Activated CD4-positive, alpha-beta T cell treated with anti-CD3 and anti-CD28 coated beads, Interleukin-2, amount 10 ng/mL, durations not matched to agents 7 days and 5 days (primary cell): ENCODE data around the gene TPRX2. TPM values are rescaled to one million over a fixed set of nuclear protein-coding genes. Genes with fewer than 3 reads are reported as not detected.
"Not testable (repeated sequence)": the region's sequence is repeated elsewhere in the genome, so short reads cannot be mapped to it uniquely, and the experiment has no call there.

Experiments used
- CTCF ChIA-PET: fragments of 350-600 bp; sonication (Branson Sonifier 250); formaldehyde crosslinking; loops from one replicate; lab custom pipeline; 2021; ENCODE audit warnings: antibody characterized with exemption; lab: Charles Lee
- POLR2A ChIA-PET: fragments of 350-600 bp; sonication (Branson Sonifier 250); formaldehyde crosslinking; loops from one replicate; lab custom pipeline; 2021; ENCODE audit warnings: antibody characterized with exemption; lab: Charles Lee
- DNase-seq: peaks from one replicate; pipeline ENCODE4 v3.0.0-alpha.2; 2020
- H3K27ac Mint-ChIP-seq: one replicate; pipeline ENCODE4 v1.8.0; 2021; ENCODE audit warnings: mild to moderate bottlenecking, moderate library complexity, mixed read lengths
- H3K27me3 Mint-ChIP-seq: one replicate; pipeline ENCODE4 v1.8.0; 2021; ENCODE audit warnings: mixed read lengths
- H3K36me3 Mint-ChIP-seq: one replicate; pipeline ENCODE4 v1.8.0; 2021; ENCODE audit warnings: low read depth, mixed read lengths
- H3K4me1 Mint-ChIP-seq: one replicate; pipeline ENCODE4 v1.8.0; 2021; ENCODE audit warnings: mixed read lengths
- H3K4me3 Mint-ChIP-seq: one replicate; pipeline ENCODE4 v1.8.0; 2021; ENCODE audit warnings: mild to moderate bottlenecking, moderate library complexity, mixed read lengths
- H3K9me3 Mint-ChIP-seq: one replicate; pipeline ENCODE4 v1.8.0; 2021; ENCODE audit warnings: mixed read lengths
- total RNA-seq, 2 experiments: library from RNA; stranded (reverse); gene quantifications; one replicate each; pipeline ENCODE4 v1.2.3, GENCODE V29; 2021

The TPRX2 gene
- total RNA-seq, 2 experiments from 2014 or later, result not detected

DNA sequence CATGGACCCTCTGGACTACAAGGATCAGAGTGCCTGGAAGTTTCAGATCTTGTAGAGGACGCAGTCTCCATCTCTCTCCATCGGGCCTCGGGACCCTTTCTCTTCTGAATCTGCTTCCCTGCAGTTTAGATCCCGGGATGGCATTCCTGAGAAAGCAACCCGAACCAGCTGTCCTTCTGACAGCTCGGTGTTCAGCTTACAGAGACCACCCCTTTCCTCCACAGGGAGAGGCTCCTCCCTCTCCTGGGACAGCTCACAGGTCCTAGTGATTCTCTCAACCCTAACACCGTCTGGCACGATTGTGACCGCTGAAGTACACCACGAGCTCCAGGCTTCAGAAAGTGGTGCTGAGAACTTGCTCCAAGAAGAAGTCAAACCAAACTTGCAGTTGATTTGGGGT lies 19.1 kb upstream of the TPRX2 start:
- Mint-ChIP-seq H3K27me3 (no peaks in the 10 kb centered on the region), H3K9me3 (no peaks in the 10 kb centered on the region), H3K27ac (no peak overlapping the region), H3K4me1 (no peaks in the 10 kb centered on the region), H3K36me3 (no peaks in the 10 kb centered on the region), H3K4me3 (no peak overlapping the region)
- no peak for DNase-seq
- ChIA-PET POLR2A (no interaction called here), CTCF (interaction anchor here (0.7 kb wide), 2 partner anchors 21 to 29 kb away, joined by 3 read pairs; no protein-coding TSS in a partner anchor)

DNA sequence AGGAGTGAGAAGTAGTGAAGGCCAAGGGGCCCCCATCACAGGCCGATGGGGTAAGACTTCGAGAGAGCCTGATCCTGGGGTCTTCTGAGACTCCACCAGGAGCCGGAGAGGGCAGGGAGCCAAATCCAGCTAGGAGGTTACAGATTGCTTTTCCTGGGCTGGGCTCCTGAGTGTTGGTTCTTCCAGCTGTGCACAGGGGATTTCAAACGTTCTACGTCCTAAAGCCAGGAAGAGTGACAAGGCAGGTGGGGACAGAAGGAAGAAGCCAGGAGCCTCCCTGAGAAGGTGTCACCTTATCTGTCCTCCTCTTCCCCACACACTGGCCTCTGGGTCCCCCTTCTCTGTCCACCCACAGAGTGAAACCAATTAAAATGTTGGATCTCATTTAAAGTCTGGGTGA lies 16.1 kb upstream of the TPRX2 start:
- no peak for DNase-seq
- ChIA-PET CTCF (no interaction called here), POLR2A (no interaction called here)
- no peaks in the 10 kb centered on the region for H3K36me3 Mint-ChIP-seq
- no peak overlapping the region for H3K4me3 Mint-ChIP-seq
- peaks cover 4% of the 10 kb centered on the region for H3K27me3 Mint-ChIP-seq
- no peak overlapping the region for H3K27ac Mint-ChIP-seq
- H3K4me1 Mint-ChIP-seq, result no peaks in the 10 kb centered on the region
- H3K9me3 Mint-ChIP-seq, result no peaks in the 10 kb centered on the region

DNA sequence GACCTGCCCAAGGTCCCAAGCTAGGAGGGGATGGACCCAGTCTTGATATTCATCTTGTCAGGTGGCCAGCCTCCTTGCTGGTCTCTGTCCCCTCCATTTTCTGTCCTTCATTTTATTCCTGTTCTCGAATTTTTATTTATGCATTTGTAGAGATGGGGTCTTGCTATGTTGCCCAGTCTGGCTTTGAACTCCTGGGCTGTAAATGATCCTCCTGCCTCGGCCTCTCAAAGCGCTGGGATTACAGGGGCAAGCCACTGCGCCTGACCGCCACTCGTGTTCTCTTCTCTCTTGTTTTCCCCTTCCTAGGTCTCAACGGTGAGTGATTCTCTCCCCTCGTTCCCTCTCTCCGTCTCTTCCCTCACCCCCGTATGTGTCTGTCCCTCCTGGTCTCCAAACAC lies 10.6 kb upstream of the TPRX2 start:
- H3K27me3 Mint-ChIP-seq, result peaks cover 33% of the 10 kb centered on the region
- ChIA-PET POLR2A (no interaction called here), CTCF (no interaction called here)
- H3K4me1 Mint-ChIP-seq, result peaks cover 7% of the 10 kb centered on the region
- H3K9me3 Mint-ChIP-seq, result no peaks in the 10 kb centered on the region
- no peak overlapping the region for H3K27ac Mint-ChIP-seq
- DNase-seq, result no peak
- no peaks in the 10 kb centered on the region for H3K36me3 Mint-ChIP-seq
- no peak overlapping the region for H3K4me3 Mint-ChIP-seq

GRCh38 chr19:47848823-47849473 lies 10.1 kb upstream of the TPRX2 start:
- Mint-ChIP-seq H3K36me3 (no peaks in the 10 kb centered on the region), H3K4me3 (no peak overlapping the region), H3K4me1 (peaks cover 8% of the 10 kb centered on the region), H3K27ac (peak overlapping the region; percentile 47), H3K9me3 (no peaks in the 10 kb centered on the region), H3K27me3 (peaks cover 33% of the 10 kb centered on the region)
- ChIA-PET CTCF (no interaction called here), POLR2A (no interaction called here)
- peak; percentile 36 for DNase-seq

DNA sequence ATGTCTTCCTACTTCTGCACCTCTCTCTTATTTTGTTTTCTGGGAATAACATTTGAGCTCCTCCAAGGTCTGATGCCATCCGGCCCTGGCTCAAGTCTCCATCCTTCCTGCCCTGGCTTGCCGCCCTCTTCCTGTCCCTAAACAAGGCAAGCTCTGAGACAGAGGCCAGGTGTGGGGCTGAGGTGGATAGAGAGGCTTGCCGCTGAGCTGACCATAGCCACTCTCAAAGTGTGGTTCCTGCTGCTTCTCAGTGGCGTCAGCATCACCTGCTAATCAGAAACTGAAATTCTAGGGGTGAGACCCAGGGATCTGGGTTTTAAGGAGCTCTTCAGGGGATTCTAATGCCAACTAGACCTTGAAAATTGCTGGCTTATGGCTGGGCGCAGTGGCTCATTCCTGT lies 6.0 kb upstream of the TPRX2 start:
- Mint-ChIP-seq H3K36me3 (no peaks in the 10 kb centered on the region), H3K27me3 (peaks cover 32% of the 10 kb centered on the region), H3K27ac (no peak overlapping the region), H3K4me1 (peaks cover 13% of the 10 kb centered on the region), H3K9me3 (no peaks in the 10 kb centered on the region), H3K4me3 (no peak overlapping the region)
- ChIA-PET CTCF (no interaction called here), POLR2A (no interaction called here)
- no peak for DNase-seq

- no peak overlapping the region for H3K27ac Mint-ChIP-seq
- no peaks in the 10 kb centered on the region for H3K36me3 Mint-ChIP-seq
- no peak for DNase-seq
- CTCF ChIA-PET, result no interaction called here
- peaks cover 10% of the 10 kb centered on the region for H3K4me1 Mint-ChIP-seq
- POLR2A ChIA-PET, result no interaction called here
- peaks cover 20% of the 10 kb centered on the region for H3K27me3 Mint-ChIP-seq
- no peaks in the 10 kb centered on the region for H3K9me3 Mint-ChIP-seq
- H3K4me3 Mint-ChIP-seq, result no peak overlapping the region
Observed at GRCh38 chr19:47854459-47854858, 4.6 kb upstream of the TPRX2 start.

DNA sequence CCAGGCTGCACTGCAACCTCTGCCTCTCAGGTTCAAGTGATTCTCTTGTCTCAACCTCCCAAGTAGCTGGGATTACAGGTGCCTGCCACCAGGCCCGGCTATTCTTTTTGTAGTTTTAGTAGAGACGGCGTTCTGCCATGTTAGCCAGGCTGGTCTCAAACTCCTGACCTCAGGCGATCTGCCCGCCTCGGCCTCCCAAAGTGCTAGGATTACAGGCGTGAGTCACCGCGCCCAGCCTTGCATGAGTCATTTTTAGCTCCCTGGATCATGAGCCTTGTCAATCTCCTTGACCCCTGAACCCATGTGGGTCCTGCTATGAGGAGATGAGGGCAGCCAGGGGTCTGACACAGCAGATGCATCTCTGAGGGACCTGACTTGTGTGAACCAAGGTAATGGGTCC lies 804 bp upstream of the TPRX2 start:
- POLR2A ChIA-PET, H3K4me3 Mint-ChIP-seq, DNase-seq, H3K36me3 Mint-ChIP-seq, H3K9me3 Mint-ChIP-seq, H3K4me1 Mint-ChIP-seq, H3K27ac Mint-ChIP-seq, H3K27me3 Mint-ChIP-seq, CTCF ChIA-PET: not testable (repeated sequence)

GRCh38 chr19:47859838-47860237 lies 803 bp downstream of the TPRX2 start:
- CTCF ChIA-PET, H3K4me1 Mint-ChIP-seq, H3K9me3 Mint-ChIP-seq, H3K4me3 Mint-ChIP-seq, H3K36me3 Mint-ChIP-seq, DNase-seq, POLR2A ChIA-PET, H3K27ac Mint-ChIP-seq: not testable (repeated sequence)
- H3K27me3 Mint-ChIP-seq, result peaks cover 10% of the 10 kb centered on the region

DNA sequence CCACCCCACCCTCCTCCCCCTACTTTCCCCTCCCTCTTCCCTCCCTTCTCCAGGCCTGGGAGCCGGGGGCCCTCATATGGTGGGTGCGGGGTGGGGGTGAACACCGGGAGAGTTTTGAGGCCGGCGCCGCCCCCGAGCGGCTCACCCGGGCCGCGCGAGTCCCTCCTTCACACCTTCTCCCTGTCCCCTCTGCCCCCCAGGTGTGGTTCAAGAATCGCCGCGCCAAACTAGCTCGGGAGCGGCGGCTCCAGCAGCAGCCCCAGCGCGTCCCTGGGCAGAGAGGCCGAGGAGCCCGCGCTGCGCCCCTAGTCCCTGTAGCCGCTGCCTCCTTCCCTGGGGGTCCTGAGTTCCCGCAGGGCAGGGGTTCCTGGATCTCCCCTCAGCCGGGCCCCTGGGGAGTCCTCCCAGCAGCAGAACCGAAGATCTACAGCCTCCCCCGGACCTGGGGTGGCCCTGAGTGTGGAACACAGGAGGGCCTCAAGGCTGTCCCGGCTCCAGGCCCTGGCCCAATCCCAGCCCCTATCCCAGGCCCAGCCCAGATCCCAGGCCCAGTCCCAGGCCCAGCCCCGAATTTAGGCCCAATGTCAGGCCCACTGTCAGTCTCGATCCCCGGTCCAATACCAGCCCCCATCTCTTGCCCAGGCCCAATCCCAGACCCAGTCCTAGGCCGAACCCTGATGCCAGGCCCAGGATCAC lies 1.7 kb downstream of the TPRX2 start:
- Mint-ChIP-seq H3K27me3 (peaks cover 11% of the 10 kb centered on the region), H3K4me1 (no peaks in the 10 kb centered on the region), H3K9me3 (no peaks in the 10 kb centered on the region), H3K4me3 (no peak overlapping the region), H3K36me3 (no peaks in the 10 kb centered on the region), H3K27ac (no peak overlapping the region)
- no peak for DNase-seq
- ChIA-PET CTCF (no interaction called here), POLR2A (no interaction called here)

- H3K27me3 Mint-ChIP-seq, result peaks cover 11% of the 10 kb centered on the region
- H3K9me3 Mint-ChIP-seq, result no peaks in the 10 kb centered on the region
- no peak for DNase-seq
- ChIA-PET CTCF (no interaction called here), POLR2A (no interaction called here)
- H3K27ac Mint-ChIP-seq, result no peak overlapping the region
- H3K36me3 Mint-ChIP-seq, result no peaks in the 10 kb centered on the region
- no peaks in the 10 kb centered on the region for H3K4me1 Mint-ChIP-seq
- H3K4me3 Mint-ChIP-seq, result no peak overlapping the region
Observed at GRCh38 chr19:47861630-47862029, 2.6 kb downstream of the TPRX2 start.

GRCh38 chr19:47863514-47863936 lies 4.5 kb downstream of the TPRX2 start:
- ChIA-PET POLR2A (no interaction called here), CTCF (interaction anchor here (0.7 kb wide), 1 partner anchor 429 kb away, joined by 3 read pairs; no protein-coding TSS in a partner anchor)
- H3K27me3 Mint-ChIP-seq, result peaks cover 10% of the 10 kb centered on the region
- no peaks in the 10 kb centered on the region for H3K9me3 Mint-ChIP-seq
- H3K27ac Mint-ChIP-seq, result no peak overlapping the region
- H3K4me3 Mint-ChIP-seq, result no peak overlapping the region
- no peaks in the 10 kb centered on the region for H3K4me1 Mint-ChIP-seq
- peak; percentile 85 for DNase-seq
- H3K36me3 Mint-ChIP-seq, result no peaks in the 10 kb centered on the region

DNA sequence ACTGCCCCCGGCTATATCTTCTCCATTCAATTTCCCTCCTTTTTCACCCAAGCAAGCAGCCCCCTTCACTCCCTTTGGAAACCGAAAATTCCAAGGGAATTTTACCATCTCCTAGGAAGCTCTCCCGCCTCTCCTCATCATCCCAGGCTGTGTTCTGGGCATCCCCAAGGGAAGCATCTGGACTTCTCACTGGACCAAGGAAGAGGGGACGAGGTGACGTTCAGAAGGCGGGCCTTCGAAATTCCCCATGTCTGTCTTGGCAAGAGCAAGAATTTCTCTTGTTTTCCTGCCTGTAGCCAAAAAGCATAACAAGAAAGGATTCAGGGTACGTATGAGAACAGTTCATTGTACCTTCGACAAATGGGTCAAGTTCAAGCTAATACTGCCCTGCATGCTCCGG lies 6.1 kb downstream of the TPRX2 start:
- DNase-seq, result no peak
- H3K4me3 Mint-ChIP-seq, result no peak overlapping the region
- ChIA-PET POLR2A (interaction anchor here (0.8 kb wide), 1 partner anchor 71 kb away, joined by 3 read pairs; no protein-coding TSS in a partner anchor), CTCF (interaction anchor here (0.7 kb wide), 1 partner anchor 60 kb away, joined by 6 read pairs; no protein-coding TSS in a partner anchor)
- no peaks in the 10 kb centered on the region for H3K36me3 Mint-ChIP-seq
- H3K27me3 Mint-ChIP-seq, result peaks cover 10% of the 10 kb centered on the region
- no peaks in the 10 kb centered on the region for H3K9me3 Mint-ChIP-seq
- no peaks in the 10 kb centered on the region for H3K4me1 Mint-ChIP-seq
- H3K27ac Mint-ChIP-seq, result no peak overlapping the region

DNA sequence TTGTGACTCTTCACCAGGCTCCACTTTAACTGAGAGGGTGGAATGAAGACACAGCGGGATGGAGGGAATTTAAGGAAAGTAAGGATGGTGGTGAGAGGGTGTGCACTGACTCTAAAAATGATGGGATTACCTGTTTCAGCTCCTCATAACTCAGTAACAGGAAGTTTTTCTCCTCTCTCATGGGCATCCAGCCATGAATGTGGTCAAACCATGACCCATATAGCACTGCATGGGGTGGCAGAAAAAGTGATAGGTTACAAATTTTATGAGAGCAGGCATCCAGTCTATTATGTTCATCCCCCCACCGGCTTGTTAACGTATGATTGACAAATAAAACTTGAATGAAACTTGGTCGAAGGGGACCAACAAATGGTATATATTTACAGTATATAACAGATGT lies 19.9 kb downstream of the TPRX2 start:
- H3K36me3 Mint-ChIP-seq, result no peaks in the 10 kb centered on the region
- no peak overlapping the region for H3K4me3 Mint-ChIP-seq
- H3K9me3 Mint-ChIP-seq, result no peaks in the 10 kb centered on the region
- POLR2A ChIA-PET, result no interaction called here
- CTCF ChIA-PET, result no interaction called here
- H3K27ac Mint-ChIP-seq, result no peak overlapping the region
- H3K27me3 Mint-ChIP-seq, result peaks cover 6% of the 10 kb centered on the region
- H3K4me1 Mint-ChIP-seq, result no peaks in the 10 kb centered on the region
- no peak for DNase-seq
